GM19025 (cell line): ENCODE data around the gene CCSER1.

Experiments
- ATAC-seq: cut with Tn5 transposase; IDR thresholded peaks from one replicate; pipeline ENCODE4 v1.9.1; 2021; ENCODE audit warnings: mild to moderate bottlenecking, low read depth, moderate library complexity; ENCODE audit not compliant: unreplicated experiment

Gene CCSER1

GRCh38 chr4:90127223-90127705 is at the start of gene CCSER1:
TSS of gene CCSER1 (plus strand) at chr4:90127394.
- ATAC-seq, result peak; percentile 61

GRCh38 chr4:90078440-90078839 is 48.8 kb upstream of the CCSER1 start:
- ATAC-seq, result no peak

GRCh38 chr4:90080116-90080515 is 47.1 kb upstream of the CCSER1 start:
- ATAC-seq, result no peak

DNA sequence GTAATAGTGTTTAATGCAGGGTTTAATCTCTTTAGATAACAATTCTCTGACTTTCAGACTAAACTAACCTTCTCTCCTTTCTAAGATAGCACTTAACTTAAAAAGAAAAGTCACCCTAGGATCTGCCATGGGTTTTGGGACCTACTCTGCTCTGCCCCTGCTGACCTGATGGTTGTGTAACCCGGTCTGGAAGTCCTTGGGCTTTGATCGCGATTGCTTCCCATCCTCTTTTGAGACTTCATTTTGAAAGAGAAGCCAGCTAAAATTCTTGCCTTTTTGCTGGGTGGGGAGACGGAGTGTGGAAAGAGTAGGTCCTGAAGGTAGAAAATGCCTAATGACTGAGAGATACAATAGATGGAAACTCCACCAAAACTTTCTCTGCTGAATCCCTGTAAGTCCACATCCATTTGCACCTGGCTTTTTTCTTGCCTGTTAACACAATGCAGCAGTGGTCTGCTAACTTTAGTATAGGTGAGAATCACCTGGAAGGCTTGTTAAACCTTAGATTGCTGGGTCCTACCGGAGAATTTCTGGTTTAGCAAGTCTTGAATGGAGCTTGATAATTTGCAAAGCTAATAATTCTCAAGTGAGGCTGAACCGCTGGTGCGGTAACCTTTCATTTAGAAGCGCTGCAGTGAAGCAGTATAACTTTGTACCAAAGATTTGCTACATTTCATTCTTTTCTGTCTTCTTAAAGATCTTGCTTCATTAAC is 45.6 kb upstream of the CCSER1 start:
- no peak for ATAC-seq

- no peak for ATAC-seq
These were observed 44.7 kb upstream of the CCSER1 start for GRCh38 chr4:90082449-90082848.

DNA sequence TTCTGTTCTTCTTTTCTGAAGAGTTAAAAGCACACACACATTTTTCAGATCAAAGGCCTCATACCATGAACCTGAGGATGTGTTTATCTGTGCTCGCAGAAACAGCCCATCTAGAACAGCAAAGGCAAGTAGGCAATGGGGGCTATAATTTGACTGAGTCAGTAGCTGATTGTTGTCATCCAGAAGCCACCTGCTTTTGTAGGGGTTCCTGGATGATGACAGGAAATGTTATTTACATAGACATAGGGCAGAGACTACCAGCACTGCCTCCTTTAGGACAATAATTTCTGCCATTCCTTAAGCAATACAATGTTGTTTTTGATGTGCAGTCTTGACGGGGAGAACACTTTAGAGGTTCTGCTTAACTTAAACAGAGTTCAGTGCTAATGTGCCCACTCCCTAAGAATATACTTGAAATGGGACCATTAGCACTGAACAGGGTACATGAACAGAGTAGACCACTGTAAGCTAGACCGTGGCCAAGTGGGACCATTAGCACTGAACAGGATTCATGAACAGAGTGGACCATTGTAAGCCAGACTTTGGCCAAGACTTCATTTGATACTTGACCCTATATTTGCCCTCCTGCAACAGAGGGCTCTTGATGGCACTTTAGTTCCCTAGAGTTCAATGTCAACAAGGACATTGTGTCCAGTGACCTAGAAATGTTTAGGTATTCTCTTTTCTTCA is 42.8 kb upstream of the CCSER1 start:
- no peak for ATAC-seq

DNA sequence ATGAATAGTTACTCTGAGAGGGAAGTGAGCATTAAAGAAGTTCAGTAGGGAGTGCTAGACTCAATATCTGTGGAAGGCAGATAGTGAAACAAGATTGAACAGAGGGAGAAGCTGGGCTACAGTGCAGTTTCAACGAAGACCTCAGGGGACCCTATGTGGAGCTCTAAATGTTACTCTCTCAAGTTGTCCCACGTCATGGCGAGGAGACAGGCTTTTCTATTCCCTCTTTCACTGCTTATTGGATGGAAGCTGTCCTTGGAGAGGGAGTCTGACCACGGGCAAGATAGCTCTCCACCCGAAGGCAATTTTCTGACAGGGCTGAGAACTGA is 42.3 kb upstream of the CCSER1 start:
- ATAC-seq, result no peak

GRCh38 chr4:90093526-90093925 is 33.7 kb upstream of the CCSER1 start:
- no peak for ATAC-seq

DNA sequence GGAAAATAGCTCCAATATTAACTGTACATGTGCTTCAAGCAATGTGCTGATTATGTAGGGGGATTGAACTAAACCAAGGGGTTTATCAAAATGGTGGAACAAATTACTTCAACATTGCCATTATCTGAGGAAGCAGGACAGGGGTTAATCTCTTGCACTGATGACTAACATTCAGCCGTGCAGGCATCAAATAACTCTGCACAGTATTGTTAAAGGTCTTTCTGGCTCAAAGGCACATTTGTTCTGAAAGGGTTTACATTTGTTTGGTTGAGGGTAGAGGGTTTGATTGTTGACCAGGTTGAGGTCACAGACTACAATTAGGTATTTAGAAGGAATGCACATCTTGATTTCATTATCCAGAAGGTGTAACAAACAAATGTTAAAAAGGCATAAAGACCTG is 32.2 kb upstream of the CCSER1 start:
- no peak for ATAC-seq

DNA sequence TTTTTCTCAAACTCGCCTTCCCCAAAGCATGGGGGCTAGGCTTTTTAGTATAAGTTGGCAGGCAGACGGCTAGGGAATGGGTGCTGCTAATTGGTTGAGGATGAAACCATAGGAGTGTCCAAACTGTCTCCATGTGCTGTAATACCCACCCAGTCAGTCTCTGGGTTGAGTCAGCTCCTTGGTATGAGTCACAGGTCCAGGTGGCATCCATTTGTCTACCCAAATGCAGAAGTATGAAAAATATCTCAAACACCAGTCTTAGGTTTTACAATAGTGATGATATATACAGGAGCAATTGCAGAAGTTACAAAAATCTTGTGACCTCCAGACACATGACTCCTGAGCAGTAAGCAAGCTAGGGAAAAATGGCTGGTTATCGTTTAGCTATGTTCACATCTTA is 27.4 kb upstream of the CCSER1 start:
- no peak for ATAC-seq

GRCh38 chr4:90103991-90104390 is 23.2 kb upstream of the CCSER1 start:
- ATAC-seq, result no peak

GRCh38 chr4:90105274-90105673 is 21.9 kb upstream of the CCSER1 start:
- no peak for ATAC-seq

- no peak for ATAC-seq
These were observed 14.5 kb upstream of the CCSER1 start for GRCh38 chr4:90112715-90113114.

GRCh38 chr4:90113881-90114457 is 13.2 kb upstream of the CCSER1 start:
- no peak for ATAC-seq

GRCh38 chr4:90118527-90119195 is 8.5 kb upstream of the CCSER1 start:
- ATAC-seq, result peak; percentile 66

DNA sequence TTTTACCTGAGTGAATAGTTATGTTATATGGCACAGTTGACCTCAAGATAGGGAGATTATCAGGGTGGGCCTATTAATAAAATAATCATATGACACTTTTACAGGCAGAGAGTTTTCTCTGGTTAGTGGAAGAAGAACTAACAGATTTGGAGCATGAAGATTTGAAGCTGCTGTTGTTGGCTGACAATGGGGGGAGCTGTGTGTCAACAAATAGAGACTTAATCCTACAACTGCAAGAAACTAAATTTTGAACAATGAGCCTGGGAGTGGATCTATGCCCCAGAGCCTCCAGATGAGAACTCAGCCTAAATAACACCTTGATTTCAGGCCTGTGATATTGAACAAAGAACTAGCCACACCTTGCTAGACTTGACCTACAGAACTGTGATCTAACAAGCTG is 7.2 kb upstream of the CCSER1 start:
- no peak for ATAC-seq

GRCh38 chr4:90120815-90121214 is 6.4 kb upstream of the CCSER1 start:
- ATAC-seq, result no peak

DNA sequence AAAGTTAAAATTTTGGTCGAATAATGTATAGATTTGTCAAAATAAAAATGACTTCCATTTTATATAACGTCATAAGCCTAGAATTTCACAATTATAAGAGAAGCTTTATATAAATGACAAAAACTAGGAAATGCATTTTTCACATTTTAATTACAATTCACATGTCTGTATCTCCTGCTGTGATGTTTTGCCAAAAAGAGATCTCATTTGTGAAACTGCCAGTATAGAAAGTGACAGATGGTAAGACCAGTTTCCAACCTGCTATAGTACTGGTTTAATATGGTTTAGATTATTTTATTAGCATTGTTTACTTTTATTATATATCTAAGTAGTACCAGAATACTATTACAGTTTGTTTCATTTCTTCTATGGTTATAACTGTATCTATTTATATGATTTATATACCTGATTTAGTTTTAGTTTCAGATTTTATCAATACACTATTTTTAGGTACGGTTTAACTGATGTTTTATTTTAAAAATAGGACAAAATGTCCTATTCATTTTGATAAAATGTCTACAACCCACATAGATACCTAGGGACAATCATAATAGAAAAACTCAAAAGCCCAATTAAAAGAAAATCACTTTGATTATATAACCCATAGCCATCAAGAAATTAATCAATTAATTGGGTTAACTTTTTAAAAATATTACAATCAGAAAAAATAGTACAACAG is 5.4 kb upstream of the CCSER1 start:
- no peak for ATAC-seq

DNA sequence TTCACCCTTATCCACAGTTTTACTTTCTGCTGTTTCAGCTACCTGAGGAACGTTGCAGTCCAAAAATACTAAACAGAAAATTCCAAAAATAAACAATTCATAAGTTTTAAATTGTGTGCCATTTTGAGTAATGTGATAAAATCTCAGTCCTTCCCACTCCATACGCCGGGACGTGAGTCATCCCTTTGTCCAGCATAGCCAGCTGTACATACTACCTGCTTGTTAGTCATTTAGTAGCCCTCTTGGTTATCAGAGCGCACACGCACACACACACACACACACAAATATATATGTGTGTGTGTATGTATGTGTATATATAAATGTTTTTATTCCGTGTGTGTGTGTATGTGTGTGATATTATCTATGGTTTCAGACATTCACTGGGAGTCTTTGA is 4.8 kb upstream of the CCSER1 start:
- ATAC-seq, result no peak

- ATAC-seq, result no peak
These were observed 2.9 kb upstream of the CCSER1 start for GRCh38 chr4:90124276-90124675.

DNA sequence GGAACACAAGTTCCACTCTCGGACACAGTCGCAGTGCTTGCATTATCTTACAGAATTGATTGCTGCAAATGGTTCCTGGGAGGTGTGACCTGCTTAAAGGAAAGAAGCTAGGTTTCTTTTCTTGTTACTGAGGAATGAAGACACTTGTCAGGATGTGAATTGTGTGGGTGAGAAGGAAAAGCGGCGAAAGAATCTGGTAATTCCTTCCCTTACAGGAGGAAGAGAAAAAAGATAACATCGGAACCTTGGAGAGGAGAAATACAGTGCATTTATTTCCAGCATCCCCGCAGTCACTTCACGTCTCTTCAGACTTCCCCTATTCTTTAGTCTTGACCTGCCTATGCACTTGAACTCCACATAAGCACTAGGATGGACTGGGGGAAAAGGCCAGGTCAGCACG is 389 bp upstream of the CCSER1 start:
- no peak for ATAC-seq
